IPS DF 6.9 (cell line): ENCODE results near the gene TFF1.
"Not testable (repeated sequence)": the region's sequence is repeated elsewhere in the genome, so short reads cannot be mapped to it uniquely, and the experiment has no call there.

Experiments used
- DNase-seq: peaks from one replicate; pipeline ENCODE4 v3.0.0-alpha.2; 2013; ENCODE audit warnings: low read depth, low spot score
- H3K27ac ChIP-seq: one replicate; pipeline ENCODE4 v1.5.1; 2013; ENCODE audit warnings: low read length, control low read depth
- H3K27me3 ChIP-seq: 2 replicates; pipeline ENCODE4 v1.6.1; 2013; ENCODE audit warnings: mild to moderate bottlenecking, low read length; ENCODE audit not compliant: control insufficient read depth, insufficient read depth
- H3K36me3 ChIP-seq: 2 replicates; pipeline ENCODE4 v1.6.1; 2013; ENCODE audit warnings: low read length; ENCODE audit not compliant: control insufficient read depth, insufficient read depth
- H3K4me1 ChIP-seq: 2 replicates; pipeline ENCODE4 v1.6.1; 2013; ENCODE audit warnings: low read length; ENCODE audit not compliant: control insufficient read depth, insufficient read depth
- H3K4me3 ChIP-seq: 2 replicates; pipeline ENCODE4 v1.5.1; 2013; ENCODE audit warnings: mild to moderate bottlenecking, low read length
- H3K9me3 ChIP-seq: 2 replicates; pipeline ENCODE4 v1.6.1; 2013; ENCODE audit warnings: low read length, inconsistent platforms; ENCODE audit not compliant: control insufficient read depth, insufficient read depth
- WGBS: extraction: QIAGEN DNeasy Blood & Tissue Kit; methylation state at CpG from one replicate; pipeline ENCODE4 v1.1.7; 2013; ENCODE audit warnings: mixed read lengths, missing lambda C conversion rate; ENCODE audit not compliant: insufficient read length, insufficient coverage; 5-methylcytosine and 5-hydroxymethylcytosine counted together

Gene TFF1

GRCh38 chr21:42408718-42409117, 42.4 kb upstream of the TFF1 start:
- DNase-seq, H3K27ac ChIP-seq, H3K36me3 ChIP-seq, H3K4me1 ChIP-seq, H3K27me3 ChIP-seq, H3K9me3 ChIP-seq, H3K4me3 ChIP-seq: not testable (repeated sequence)
- 100% methylated on average over 1 of the region's 5 CpGs for WGBS

DNA sequence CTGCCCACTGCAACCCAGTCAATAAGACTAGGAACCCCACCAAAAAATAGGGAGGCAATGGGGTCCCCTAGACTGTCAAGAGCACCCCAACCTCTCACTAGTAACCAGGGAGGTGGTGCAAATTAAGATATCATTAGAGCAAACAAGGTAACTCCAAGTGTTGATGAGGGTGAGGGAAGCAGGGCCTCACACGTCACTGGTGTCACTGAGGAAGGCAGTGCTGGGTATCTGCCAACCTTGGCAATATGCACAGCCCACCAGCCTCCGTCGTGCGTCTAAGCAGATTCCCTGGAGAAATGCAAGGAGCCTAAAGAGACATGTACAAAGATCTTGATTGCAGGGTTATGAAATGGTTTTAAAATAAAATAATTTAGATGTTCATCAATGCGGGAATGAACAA, 41.1 kb upstream of the TFF1 start:
- H3K27ac ChIP-seq = no peak overlapping the region
- WGBS = no CpG with 5 or more reads among the region's 5 CpGs
- H3K4me1 ChIP-seq = no peaks in the 10 kb centered on the region
- H3K4me3 ChIP-seq = no peak overlapping the region
- no peaks in the 10 kb centered on the region for H3K9me3 ChIP-seq
- no peak for DNase-seq
- no peaks in the 10 kb centered on the region for H3K27me3 ChIP-seq
- H3K36me3 ChIP-seq = no peaks in the 10 kb centered on the region

DNA sequence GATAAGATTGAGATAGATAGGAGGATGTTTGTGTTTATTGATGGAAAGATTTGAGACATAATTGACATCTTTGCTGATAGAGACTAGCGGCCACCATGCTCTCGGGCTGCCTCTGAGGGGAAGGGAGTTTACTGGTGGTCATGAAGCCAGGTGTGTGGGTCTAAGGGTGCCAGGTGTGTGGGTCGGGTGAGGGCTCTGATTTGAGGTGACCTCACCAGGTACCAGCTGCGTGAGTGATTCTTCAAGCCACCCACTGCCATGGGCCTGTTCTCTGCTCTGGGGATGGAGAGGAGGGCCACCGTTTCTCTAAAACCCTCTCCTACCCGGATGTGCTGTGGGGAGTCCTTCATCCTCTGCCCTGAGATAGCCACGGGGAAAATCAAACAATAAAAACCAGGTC, 40.5 kb upstream of the TFF1 start:
- H3K9me3 ChIP-seq = no peaks in the 10 kb centered on the region
- DNase-seq = no peak
- no CpG with 5 or more reads among the region's 7 CpGs for WGBS
- H3K4me1 ChIP-seq = no peaks in the 10 kb centered on the region
- no peak overlapping the region for H3K27ac ChIP-seq
- H3K4me3 ChIP-seq = no peak overlapping the region
- H3K27me3 ChIP-seq = no peaks in the 10 kb centered on the region
- H3K36me3 ChIP-seq = no peaks in the 10 kb centered on the region

- Histone ChIP-seq H3K27me3 (no peaks in the 10 kb centered on the region), H3K4me3 (no peak overlapping the region), H3K36me3 (no peaks in the 10 kb centered on the region), H3K4me1 (no peaks in the 10 kb centered on the region), H3K27ac (no peak overlapping the region), H3K9me3 (no peaks in the 10 kb centered on the region)
- no CpG with 5 or more reads among the region's 10 CpGs for WGBS
- no peak for DNase-seq
Measured at GRCh38 chr21:42406201-42406621, 39.9 kb upstream of the TFF1 start.

- whole genome bisulfite sequencing = no CpG with 5 or more reads among the region's 23 CpGs
- Histone ChIP-seq H3K4me3 (no peak overlapping the region), H3K27ac (no peak overlapping the region), H3K27me3 (no peaks in the 10 kb centered on the region), H3K36me3 (no peaks in the 10 kb centered on the region), H3K4me1 (no peaks in the 10 kb centered on the region), H3K9me3 (no peaks in the 10 kb centered on the region)
- no peak for DNase-seq
Measured at GRCh38 chr21:42405064-42406013, 39.0 kb upstream of the TFF1 start.

DNA sequence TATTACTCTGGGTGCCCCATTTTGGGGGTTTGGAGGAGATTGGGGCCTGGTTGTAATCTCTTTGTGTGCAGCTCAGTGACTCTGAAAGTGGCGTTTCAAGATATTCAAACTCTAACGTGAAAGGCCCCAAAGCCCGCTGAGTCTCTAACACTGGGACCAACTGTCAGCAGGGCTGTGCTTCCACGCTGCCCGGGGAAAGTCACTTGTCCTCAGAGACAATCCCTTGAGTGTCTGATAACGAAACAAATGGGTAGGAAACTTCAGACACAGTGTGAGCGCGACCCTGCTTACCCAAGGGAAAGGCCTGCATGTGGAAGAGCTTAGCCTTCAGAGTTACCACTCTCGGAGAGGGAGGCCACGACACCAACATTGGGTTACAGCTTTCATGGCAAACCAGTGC, 38.2 kb upstream of the TFF1 start:
- DNase-seq = no peak
- Histone ChIP-seq H3K36me3 (no peaks in the 10 kb centered on the region), H3K27ac (no peak overlapping the region), H3K9me3 (no peaks in the 10 kb centered on the region), H3K27me3 (no peaks in the 10 kb centered on the region), H3K4me1 (no peaks in the 10 kb centered on the region), H3K4me3 (no peak overlapping the region)
- WGBS = no CpG with 5 or more reads among the region's 10 CpGs

DNA sequence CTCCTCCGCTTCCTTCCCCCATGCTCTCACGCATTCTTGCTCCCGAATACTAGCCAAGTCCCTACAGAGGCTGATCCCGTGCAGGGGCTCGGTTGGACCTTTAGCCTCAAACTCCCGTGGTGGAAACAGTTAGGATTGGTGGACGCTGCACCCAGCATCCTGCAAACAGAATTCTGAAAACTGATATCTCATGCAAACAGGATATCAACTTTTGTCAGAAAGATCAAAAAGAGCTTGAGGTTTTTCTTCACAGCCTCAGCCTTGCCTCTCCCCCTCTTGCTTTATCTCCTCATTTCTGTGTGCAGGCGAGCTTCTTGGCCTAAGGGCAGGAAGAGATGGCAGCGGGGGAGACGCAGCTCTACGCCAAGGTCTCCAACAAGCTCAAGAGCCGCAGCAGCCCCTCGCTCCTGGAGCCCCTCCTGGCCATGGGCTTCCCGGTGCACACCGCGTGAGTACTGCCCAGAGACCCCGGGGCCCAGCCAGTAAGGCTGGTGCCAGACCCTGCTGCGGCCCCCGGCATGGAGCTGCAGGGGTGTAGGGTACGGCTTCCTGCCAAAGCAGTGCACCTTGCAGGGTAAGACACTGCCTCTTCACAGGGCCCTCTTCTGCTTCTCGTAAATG, 37.4 kb upstream of the TFF1 start, which contains the start of gene UBASH3A:
UBASH3A (plus strand) TSS at position 292 of the 621 bp plus-strand sequence; CDS start at position 336, 44 bp downstream.
- no CpG with 5 or more reads among the region's 21 CpGs for WGBS
- Histone ChIP-seq H3K27ac (no peak within 1 kb of the TSS), H3K9me3 (no peaks in the 10 kb centered on the region), H3K4me3 (no peak within 1 kb of the TSS), H3K27me3 (no peaks in the 10 kb centered on the region), H3K36me3 (no peaks in the 10 kb centered on the region), H3K4me1 (no peaks in the 10 kb centered on the region)
- no peak for DNase-seq

GRCh38 chr21:42401820-42402251, 35.5 kb upstream of the TFF1 start:
- WGBS = no CpG with 5 or more reads among the region's 2 CpGs
- H3K27me3 ChIP-seq = no peaks in the 10 kb centered on the region
- H3K27ac ChIP-seq = no peak overlapping the region
- H3K4me3 ChIP-seq = no peak overlapping the region
- no peaks in the 10 kb centered on the region for H3K4me1 ChIP-seq
- no peaks in the 10 kb centered on the region for H3K36me3 ChIP-seq
- no peak for DNase-seq
- H3K9me3 ChIP-seq = no peaks in the 10 kb centered on the region

- Histone ChIP-seq H3K27me3 (no peaks in the 10 kb centered on the region), H3K36me3 (no peaks in the 10 kb centered on the region), H3K27ac (no peak overlapping the region), H3K4me3 (no peak overlapping the region), H3K4me1 (no peaks in the 10 kb centered on the region), H3K9me3 (no peaks in the 10 kb centered on the region)
- no CpG with 5 or more reads among the region's 3 CpGs for WGBS
- DNase-seq = no peak
Measured at GRCh38 chr21:42401154-42401553, 34.8 kb upstream of the TFF1 start.

- H3K9me3 ChIP-seq = no peaks in the 10 kb centered on the region
- no peaks in the 10 kb centered on the region for H3K4me1 ChIP-seq
- no peak overlapping the region for H3K4me3 ChIP-seq
- no peak overlapping the region for H3K27ac ChIP-seq
- no peak for DNase-seq
- H3K36me3 ChIP-seq = no peaks in the 10 kb centered on the region
- WGBS = no CpG with 5 or more reads among the region's 4 CpGs
- H3K27me3 ChIP-seq = no peaks in the 10 kb centered on the region
Measured at GRCh38 chr21:42400525-42400924, 34.2 kb upstream of the TFF1 start.
